NCI-H345 (cell line): ENCODE measurements around the gene CYP24A1.
A peak's percentile ranks its signal among the peaks of the same experiment; 100 is the strongest.

Source experiments
- DNase-seq: peaks from one replicate; lab custom pipeline; 2025; lab: John Stamatoyannopoulos, UW

Gene CYP24A1

DNA sequence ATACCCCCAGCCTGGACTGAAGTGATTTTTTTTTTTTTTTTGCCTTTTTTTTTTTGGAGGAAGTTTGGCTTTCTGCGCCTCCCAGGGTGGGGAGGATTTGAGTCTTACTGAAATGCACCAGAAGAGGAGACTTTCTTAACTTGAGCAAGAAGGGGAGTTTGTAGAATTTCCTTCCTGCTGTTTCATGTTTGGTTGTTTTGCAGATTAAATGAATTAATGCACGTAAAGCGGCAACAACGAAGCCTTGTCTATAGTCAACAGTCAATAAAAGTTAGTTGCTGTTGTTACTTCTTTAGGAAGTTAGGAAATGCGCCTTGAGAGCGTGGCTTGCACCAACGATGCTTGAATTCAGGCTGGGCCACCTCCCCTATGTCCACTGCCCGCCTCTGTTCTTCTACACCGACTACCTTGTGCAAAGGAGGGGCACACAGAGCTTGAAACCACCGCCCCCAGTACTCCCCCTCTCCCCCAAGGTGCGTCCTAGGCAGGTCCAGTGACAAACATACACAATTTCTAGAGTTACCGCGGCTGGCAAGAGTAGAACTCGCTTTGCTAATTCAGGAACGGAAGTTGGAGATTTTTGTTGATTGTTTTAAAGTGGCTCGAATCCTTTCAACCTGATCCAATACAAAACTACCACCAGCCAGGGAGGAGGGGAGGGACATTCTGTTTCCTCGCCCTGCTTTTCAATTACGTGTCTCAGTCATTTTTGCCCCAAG, 830 bp upstream of the CYP24A1 start:
- no peak for DNase-seq

DNA sequence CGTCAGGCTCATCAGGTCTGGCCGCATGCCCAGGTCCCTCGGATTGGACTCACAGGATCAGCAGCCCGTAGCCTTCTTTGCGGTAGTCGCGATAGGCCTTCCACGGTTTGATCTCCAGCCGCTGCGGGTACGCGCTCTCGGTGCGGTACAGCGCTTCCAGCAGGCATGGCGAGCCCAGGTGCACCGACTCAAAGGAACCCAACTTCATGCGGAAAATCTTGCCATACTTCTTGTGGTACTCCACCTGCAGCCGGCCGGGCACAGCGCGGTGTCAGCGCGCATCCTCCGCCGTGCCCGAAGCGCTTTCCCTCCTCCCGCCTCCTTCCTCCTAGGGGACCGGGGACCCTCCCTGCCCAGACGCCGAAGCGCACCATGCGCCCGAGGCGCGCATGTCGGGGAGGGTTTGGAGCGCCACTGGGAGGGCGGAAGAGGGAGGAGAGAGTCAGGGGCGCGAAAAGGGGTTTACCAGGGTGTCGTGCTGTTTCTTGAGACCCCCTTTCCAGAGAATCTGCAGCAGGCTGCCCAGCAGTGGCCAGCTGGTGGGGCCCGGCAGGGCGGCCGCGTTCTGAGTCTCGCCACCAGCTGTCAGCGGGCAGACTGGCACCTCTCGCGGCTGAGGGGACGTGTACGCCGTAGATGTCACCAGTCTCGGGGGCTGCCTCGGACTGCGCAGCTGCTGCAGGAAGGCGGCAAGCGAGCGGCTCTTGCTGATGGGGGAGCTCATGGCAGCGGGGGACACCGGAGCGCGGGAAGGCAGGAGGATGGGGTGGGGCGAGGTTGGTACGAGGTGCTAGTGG, 732 bp downstream of the CYP24A1 start:
- no peak for DNase-seq

DNA sequence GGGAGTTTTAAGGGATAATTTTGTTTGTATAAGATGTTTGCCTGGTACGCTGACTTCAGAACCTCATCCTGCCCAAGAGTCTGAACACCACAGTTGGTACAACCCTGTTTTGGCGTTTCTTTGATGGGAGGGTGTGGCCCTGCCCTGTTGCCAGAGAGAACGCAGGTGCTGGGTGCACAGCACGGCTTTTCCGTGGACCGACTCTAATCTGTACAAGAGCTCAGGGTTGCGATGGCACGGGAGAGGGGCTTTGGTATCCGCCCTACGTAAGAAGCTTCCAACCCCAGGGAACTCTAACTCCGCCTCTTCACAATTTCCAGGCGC, 1.3 kb downstream of the CYP24A1 start:
- DNase-seq, result peak; percentile 5

DNA sequence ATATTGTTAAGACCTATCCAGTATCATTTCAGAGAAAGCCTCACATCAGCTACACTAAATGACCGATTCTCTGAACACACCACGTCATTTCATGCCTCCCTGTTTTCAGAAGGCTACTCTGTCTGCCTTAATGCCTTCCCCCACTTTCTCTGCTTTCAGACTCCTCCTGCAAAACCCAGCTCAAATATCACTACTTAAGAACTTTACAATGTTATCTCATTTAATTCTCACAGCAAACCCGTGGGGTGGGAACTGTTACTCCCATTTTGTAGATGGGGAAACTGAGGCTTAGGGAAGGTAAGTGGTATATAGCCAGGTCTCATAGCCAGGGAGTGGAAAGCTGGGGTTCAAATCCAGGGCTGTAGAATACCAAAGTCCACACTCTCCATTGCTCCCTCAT, 2.8 kb downstream of the CYP24A1 start:
- no peak for DNase-seq

DNA sequence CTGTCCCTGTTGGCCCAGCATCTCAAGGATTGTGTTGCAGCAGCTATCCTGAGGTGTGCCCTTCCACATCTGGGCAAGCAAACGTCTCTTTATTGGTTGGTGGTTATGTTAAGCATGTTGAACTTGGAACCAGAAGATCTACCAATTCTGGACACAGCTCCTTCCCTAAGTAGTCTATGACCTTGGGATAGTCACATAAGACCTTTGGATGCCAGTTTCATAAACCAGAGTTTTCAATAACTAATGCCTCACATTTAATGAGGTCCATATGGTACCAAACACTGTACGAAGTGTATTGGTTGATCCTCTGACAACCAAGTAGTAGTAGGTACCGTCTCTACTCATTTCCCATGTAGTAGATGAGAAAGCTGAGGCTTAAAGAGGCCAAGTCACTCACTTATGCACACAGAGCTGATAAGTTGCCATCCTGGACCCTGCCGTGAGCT, 3.7 kb downstream of the CYP24A1 start:
- DNase-seq, result no peak

DNA sequence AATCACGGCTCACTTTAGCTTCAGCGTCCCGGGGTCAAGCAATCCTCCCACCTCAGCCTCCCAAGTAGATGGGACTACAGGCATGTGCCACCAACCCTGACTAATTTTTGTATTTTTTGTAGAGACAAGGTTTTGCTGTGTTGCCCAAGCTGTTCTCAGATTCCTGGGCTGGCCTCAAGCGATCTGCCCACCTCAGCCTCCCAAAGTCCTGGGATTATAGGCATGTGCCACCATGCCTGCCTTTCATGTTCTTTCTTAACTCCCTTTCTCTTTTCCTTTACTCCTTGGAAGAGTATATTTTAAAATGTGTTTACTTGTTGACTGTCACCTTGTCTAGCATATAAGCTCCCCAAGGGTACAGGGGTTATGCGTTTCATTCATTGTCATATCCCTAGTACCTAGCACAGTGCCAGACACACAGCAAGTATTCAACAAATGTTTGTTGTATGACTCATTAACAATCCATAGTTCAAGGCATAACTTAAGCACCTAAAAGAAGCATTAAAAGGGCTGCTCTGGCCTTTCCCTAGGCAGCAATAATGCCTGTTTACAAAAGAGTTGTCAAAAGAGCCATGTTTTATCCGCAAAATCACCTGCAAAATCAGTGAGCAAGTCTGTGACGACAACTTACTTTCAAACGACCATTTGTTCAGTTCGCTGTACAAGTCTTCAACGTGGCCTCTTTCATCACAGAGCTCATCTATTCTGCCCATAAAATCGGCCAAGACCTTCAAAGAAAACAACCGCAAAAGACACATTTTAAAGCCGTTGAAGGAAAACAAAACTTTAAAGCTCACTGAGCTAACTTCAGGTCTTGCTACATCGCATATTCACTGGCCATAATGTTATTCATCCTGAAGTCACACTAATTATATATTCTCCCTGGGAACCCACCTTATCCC, 4.6 kb downstream of the CYP24A1 start:
- no peak for DNase-seq

DNA sequence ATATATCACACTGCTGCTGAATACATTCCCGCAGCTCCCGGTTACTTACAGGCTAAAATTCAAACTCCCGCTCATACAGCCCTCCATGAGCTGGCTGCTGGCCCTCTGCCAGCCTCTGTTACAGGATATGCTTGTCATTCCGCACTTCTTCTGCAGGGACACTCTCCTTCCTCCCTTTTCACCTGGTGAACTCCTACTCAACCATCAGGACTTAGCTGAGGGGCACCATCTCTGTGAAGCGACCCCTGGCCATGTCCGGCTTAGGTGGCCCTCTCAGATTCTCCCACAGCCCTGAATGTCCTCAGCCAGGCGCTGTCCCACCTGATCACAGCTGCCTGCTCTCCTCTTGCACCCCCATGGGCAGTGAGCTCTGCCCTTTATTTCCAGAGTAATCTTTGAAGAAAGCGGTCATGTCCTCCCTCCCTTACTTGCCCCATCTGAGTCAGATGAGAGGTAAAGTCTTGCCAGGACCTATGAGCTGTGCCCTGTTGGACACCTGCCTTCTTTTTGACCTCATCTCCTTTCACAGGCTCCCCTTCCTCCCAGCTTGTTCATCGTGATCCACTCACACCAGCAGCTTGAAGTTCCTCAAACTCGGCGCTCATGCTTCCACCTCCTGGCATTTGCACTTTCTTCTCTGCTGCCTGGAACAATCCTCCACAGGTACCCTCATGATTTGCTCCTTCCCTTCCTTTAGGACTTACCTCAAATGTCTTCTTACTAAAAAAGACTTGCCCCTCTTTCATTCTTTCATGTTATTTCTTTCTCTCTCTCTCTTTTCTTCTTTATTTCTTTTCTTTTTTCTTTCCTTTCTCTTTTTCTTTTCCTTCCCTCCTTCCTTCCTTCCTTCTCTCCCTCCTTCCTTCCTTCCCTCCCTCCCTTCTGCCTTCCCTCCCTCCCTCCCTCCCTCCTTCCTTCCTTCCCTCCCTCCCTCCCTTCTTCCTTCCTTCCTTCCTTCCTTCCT, 5.6 kb downstream of the CYP24A1 start:
- DNase-seq, result peak; percentile 7

DNA sequence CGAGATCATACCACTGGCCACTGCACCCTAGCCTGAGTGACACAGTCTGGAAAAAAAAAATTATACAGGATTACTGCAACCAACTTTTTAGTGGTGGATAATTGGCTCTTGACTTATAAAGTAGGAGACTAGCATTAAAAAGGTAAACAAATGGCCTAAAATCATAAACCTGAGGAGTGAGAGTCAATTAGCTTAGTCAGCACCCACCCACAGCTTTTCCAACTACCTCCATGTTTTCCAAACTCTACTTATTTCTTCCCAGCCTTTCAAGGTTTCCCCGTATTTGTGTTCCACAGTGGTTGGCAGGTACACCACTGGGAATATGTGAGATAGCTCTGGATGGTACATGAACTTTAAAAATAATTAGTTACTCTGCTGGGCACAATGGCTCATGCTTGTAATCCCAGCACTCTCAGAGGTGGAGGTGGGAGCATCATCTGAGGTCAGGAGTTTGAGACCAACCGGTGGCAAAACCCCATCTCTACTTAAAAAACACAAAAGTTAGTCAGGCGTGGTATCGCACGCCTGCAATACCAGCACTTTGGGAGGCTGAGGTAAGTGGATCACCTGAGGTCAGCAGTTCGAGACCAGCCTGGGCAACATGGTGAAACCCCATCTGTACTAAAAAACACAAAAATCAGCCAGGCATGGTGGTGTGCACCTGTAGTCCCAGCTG, 6.7 kb downstream of the CYP24A1 start:
- no peak for DNase-seq

DNA sequence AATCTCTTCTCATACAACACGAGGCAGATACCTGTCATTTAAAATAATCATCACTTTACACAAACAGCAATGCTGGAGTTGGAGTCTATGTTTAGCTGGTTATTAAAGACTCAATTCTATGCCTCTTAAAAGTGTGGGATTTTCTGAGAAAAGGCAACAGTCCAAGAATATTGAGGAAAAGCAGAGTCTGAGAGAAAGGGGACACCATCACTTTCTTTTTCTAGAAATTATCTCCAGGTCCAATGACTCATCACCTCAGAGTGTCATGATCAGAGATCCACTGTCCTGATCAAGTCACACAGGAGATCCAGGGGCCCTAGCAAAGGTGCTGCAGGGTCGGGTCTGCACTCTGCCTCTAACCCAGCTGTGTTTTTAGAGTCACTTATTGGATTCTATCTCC, 8.0 kb downstream of the CYP24A1 start:
- DNase-seq, result no peak

DNA sequence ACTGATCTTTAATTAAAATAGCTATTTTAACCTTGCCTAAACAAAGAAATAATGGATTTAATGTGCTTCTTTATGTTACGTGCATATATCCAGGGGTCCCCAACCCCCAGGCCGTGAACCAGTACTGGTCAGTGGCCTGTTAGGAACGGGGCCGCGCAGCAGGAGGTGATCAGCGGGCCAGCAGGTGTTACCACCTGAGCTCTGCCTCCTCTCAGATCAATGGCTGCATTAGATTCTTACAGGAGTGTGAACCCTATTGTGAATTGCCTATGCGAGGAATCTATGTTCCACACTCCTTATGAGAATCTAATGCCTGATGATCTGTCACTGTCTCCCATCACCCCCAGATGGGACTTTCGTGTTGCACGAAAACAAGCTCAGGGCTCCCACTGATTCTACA, 8.8 kb downstream of the CYP24A1 start:
- DNase-seq, result no peak

DNA sequence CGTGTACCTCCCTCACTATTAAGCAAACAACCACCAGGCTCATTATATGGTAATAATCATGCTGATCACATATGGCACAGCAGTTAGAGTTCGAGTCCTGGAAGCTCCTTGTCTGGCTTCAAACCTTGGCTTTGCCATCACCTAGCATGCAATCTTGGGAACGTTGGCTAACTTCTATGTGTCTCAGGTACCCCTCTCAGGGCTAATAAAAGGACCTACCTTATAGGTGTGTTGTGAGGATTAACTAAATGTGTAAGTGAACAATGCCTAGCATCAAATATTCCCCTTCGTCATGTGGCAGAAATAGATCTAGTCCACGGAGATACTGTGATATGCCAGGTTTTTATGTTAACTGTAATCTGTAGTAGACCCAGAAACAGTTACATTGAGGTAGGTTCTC, 10.4 kb downstream of the CYP24A1 start:
- DNase-seq, result no peak

DNA sequence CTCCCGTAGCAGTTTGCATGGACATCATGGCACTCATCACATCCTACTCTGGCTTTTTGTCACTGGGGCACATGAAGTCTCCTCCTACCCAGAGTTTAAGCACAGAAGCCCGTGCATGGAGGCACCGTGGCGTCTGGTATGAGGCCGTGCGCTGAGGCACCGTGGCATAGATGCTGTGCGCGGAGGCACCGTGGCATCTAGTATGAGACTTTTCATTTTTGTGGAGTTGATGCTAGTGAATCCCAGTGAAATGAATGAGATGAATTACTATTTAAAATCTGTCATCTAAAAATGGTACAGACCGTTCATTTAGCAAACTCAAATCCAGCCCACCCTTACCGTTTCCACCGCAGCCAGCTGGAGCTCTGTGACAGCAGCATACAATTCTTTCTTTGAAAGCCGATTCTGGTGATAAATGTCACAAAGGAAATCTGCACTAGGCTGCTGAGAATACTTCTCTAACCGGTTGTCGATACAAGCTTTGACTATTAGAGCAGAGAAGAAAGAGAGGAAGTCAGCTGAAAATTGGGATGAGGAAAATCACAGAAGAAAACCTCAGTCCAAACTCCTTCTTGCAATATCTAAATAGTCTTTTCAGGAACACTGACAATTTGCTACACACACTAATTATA, 11.3 kb downstream of the CYP24A1 start:
- no peak for DNase-seq

DNA sequence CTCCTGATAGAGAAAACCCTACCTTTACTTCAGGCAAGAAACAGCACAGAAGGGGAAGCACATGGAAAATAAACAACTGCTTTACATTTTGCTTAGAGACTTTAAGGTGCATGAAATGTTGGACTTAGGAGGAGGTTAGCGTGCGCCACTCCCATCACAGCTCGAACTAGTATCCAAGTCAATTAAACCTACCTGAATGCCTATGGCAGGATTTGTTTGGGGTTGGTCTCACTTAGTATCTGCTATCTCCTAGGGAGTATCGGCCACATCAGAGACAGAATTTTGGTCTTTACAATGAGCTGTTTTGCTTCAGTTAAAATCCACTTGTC, 12.0 kb downstream of the CYP24A1 start:
- no peak for DNase-seq

DNA sequence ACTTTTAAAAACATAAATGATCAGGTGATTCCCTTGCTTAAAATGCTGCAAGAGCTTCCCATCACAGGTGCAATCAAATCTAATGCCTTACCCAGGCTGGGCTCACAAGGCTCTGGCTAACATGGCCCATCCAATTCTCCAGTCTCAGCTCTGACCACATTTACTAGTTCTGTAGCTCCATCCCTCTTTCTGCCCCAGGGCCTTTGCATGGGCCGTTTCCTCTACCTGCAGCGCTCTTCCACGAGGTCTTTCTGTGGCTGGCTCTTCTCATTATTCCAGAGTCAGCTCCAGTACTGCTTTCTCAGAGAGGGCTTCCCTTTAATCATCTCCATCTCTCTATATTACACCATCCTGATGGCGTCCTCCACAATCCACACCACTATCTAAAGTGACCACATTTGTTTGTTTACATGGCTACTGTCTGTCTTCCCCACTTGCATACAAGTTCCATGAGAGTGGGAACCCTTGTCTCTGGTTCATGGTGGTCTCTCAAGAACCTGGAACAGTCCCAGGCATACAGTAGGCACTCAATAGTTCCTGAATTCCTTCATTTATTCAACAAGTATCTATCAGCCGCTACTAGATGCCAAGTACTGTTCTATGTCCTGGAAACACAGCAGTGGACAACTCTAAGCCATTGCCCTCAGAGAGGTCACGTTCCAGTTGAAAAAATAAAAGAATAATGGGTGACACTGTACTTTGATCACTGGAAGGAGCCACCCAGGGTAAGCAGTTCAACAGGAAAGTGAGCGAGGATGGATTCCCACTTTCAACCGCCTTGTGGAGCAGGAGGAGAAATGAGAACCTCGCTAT, 12.6 kb downstream of the CYP24A1 start:
- no peak for DNase-seq

DNA sequence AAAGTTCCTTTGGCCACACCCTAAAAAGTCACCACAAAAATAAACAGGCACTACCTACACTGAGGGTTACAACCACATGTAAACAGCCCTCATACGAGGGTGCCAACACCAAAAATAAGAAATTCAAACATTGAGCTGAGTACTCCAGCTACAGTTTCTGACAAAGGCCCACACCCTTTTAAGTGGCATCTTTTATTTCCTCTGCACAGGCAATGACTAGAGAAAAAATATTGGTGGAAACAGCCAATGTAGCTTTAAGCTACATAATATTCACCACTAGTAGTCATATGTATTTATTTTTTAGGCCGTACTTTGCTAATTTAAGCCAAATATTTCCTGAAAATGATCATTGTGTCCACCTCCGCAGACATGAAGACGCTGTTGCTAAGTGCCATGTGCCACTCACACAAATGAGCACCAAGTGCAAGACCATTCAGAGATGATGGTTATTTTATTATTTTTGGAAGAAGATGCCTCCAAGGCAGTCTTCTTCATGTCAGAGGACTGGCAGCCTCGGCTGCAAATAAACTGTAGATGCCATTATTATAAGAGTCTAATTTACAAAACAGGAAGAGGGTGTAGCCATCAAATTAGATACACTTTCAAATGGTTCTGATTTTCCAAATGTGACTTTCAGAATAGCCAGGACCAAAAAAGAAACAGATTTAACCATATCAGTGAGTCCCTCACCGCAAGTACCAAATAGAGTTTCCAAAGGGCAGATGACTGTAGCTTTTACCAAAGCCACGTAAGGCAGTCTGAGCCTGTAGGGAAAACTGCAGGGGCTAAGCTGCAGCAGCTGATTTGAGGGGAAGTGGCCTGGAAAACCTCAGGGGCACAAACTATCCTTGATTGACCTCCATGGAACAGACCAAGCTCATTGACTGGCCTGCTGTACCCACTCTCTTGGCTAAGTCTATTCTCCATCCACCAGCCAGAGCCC, 13.4 kb downstream of the CYP24A1 start:
- no peak for DNase-seq

DNA sequence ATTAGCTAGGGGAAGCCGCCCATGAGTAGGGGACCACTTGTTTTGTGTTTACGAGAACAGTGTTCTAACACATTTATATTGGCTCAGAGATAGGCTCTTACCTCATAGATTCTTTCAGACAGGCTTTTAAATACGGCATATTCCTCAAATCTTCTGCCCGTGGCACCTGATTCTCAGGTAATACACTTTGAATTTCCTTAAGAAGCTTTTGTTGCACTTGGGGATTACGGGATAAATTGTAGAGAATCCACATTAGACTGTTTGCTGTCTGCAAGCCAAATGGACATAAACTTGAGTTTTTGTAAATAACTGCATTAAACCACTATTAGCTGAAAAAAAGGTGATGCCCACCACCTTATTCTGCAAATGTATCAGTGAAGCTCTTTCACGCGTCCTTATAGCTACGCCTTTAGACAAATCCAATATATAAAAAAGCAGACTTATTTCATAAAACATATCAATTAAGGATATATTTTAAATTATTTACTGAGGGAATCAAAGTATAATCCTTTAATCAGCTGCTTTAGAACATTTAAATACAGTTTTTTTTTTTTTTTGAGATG, 14.8 kb downstream of the CYP24A1 start:
- no peak for DNase-seq

DNA sequence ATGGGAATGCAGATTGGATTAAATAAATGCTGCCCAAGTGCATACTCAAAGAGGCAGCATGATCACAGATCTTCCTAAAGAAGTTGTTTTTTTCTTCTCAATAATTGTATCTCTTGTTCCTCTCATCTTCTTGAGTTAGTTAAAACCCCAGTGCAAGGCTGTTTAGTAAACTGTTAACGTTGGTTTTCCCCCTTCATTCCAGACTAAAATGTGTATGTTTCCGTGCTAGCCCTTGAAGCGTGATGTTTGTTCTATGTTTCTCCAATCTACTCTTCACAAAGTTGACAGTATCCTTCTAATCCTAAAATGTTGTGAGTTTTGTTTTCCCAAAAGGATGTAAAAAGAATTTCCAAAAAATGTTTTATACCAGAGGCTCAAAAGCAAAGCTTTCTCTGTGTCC, 15.6 kb downstream of the CYP24A1 start:
- no peak for DNase-seq
